A549 treated with AZD2906 at 1 μM for 4 hours (cell line): ENCODE results near the gene ELOVL5. TPM values are rescaled to one million over a fixed set of nuclear protein-coding genes. Genes with fewer than 3 reads are reported as not detected.

Experiments
- total RNA-seq: library from RNA; stranded (reverse); fragments of 200-300 nt; extraction: Qiagen RNA extraction; gene quantifications from 5 replicates; pipeline ENCODE4 v1.2.3, GENCODE V29; 2022

The ELOVL5 gene, protein sequence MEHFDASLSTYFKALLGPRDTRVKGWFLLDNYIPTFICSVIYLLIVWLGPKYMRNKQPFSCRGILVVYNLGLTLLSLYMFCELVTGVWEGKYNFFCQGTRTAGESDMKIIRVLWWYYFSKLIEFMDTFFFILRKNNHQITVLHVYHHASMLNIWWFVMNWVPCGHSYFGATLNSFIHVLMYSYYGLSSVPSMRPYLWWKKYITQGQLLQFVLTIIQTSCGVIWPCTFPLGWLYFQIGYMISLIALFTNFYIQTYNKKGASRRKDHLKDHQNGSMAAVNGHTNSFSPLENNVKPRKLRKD
- 61.4 to 73.3 TPM (median 68.9 TPM) in 5 replicates for total RNA-seq

DNA sequence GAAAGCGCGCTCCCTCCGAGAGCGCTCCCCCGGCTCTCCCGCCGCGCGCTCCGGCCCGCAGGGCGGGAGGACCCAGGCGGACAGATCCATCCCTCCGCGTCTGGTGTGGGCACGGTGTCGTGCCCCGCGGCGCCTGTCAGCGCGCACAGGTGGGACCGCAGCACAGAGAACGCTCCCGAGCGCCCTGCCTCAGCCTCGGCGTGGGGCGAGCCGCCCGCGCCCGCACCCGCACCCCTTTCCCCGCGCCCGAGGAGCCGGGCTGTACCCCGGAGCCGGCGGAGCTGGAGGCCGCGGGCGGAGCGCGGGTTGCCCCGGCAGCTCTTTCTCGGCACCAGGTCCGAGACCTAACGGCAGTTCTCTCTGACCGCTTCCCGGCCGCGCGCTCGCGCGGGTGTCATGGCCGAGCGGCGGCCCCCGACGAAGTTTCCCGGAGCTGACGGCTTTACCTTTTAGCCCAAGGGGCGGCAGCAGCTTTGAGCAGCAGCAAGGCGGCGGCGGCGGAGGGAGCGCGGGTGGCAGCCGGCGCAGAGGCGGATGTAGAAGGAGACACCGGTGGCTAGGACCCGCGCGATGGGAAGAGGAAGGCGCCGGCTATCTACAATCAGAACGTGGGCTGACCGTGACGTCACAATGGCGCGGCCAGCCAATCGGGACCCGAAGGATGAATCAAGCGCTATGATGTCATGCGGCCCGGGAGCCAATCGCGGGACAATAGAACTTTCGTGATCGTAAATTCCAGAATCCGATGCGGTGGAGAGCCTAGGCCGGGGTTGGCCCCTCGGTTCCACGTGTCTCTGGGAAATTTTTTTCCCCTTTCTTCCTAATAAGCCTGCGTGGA is at the start of gene ELOVL5:
Gene ELOVL5, minus strand, starts transcription at position 580 of the 838 bp plus-strand sequence. CDS start 53,251 bp downstream, outside the sequence.

Other genes with a start within 250 kb of the ELOVL5 start
- gene GCM1, start 200.1 kb downstream of the ELOVL5 start, total RNA-seq = 0.02 to 0.03 TPM in 2 of 5 replicates, not detected in the others
- 73.9 to 98.5 TPM (median 87.3 TPM) in 5 replicates for gene GCLC, start 196.2 kb upstream of the ELOVL5 start, total RNA-seq